HAP-1 (cell line): Measurements from ENCODE around the gene COMT.
"Not testable (repeated sequence)": the region's sequence is repeated elsewhere in the genome, so short reads cannot be mapped to it uniquely, and the experiment has no call there.

Source experiments
- DNase-seq, 2 experiments: peaks; one replicate each; pipeline ENCODE4 v3.0.0-alpha.2; 2016 to 2020; ENCODE audit warnings: low spot score in 2 of 2
- H3K27me3 ChIP-seq: fragments of 250-450 bp; sonication (Bioruptor Pico); 2 replicates; pipeline ENCODE4 v1.5.1; 2020; ENCODE audit warnings: low read depth, mild to moderate bottlenecking, moderate library complexity
- H3K36me3 ChIP-seq: fragments of 250-450 bp; sonication (Bioruptor Pico); replicated peaks from 2 replicates; pipeline ENCODE4 v1.5.1; 2020; ENCODE audit warnings: mild to moderate bottlenecking
- H3K4me1 ChIP-seq: fragments of 250-450 bp; sonication (Bioruptor Pico); 2 replicates; pipeline ENCODE4 v1.5.1; 2020; ENCODE audit warnings: mild to moderate bottlenecking
- H3K4me3 ChIP-seq: fragments of 250-450 bp; sonication (Bioruptor Pico); 2 replicates; pipeline ENCODE4 v1.5.1; 2020; ENCODE audit warnings: mild to moderate bottlenecking, moderate library complexity
- H3K9me3 ChIP-seq: fragments of 250-450 bp; sonication (Bioruptor Pico); 2 replicates; pipeline ENCODE4 v1.5.1; 2020; ENCODE audit warnings: mild to moderate bottlenecking, moderate library complexity
- in situ Hi-C: fragments of 300-500 bp; cut with MboI; formaldehyde crosslinking; loops from 3 replicates; pipeline ENCODE4 v1.14.3; 2020; ENCODE audit warnings: low sequenced_read_pairs, inconsistent platforms, mixed read lengths

COMT gene

GRCh38 chr22:19929586-19930550, 11.7 kb upstream of the COMT start:
- H3K27me3 ChIP-seq = no peaks in the 10 kb centered on the region
- H3K4me1 ChIP-seq = no peaks in the 10 kb centered on the region
- H3K4me3 ChIP-seq = no peak overlapping the region
- no peak for DNase-seq
- in situ Hi-C loops = no loop called here
- H3K9me3 ChIP-seq = no peaks in the 10 kb centered on the region
- H3K36me3 ChIP-seq = no peaks in the 10 kb centered on the region

- Histone ChIP-seq H3K36me3 (no peaks in the 10 kb centered on the region), H3K4me3 (no peak overlapping the region), H3K27me3 (no peaks in the 10 kb centered on the region), H3K4me1 (no peaks in the 10 kb centered on the region), H3K9me3 (peaks cover 6% of the 10 kb centered on the region; the same call in 1 of the 2 replicates)
- peak in 1 of 2 experiments; percentile 0 for DNase-seq
- in situ Hi-C loops = no loop called here
These were observed 10.8 kb upstream of the COMT start for GRCh38 chr22:19930551-19931486.

- H3K4me1 ChIP-seq = no peaks in the 10 kb centered on the region
- in situ Hi-C loops = no loop called here
These were observed 10.1 kb upstream of the COMT start for GRCh38 chr22:19931514-19931913.

GRCh38 chr22:19932367-19933206, 9.0 kb upstream of the COMT start:
- H3K27me3 ChIP-seq = no peaks in the 10 kb centered on the region
- no peaks in the 10 kb centered on the region for H3K36me3 ChIP-seq
- in situ Hi-C loops = no loop called here
- no peak overlapping the region for H3K4me3 ChIP-seq
- peaks cover 9% of the 10 kb centered on the region for H3K9me3 ChIP-seq
- DNase-seq = no peak
- no peaks in the 10 kb centered on the region for H3K4me1 ChIP-seq

More at GRCh38 chr22:19931514-19931913, 10.1 kb upstream of the COMT start:
- no peaks in the 10 kb centered on the region for H3K27me3 ChIP-seq
- H3K9me3 ChIP-seq = peaks cover 6% of the 10 kb centered on the region; the same call in 1 of the 2 replicates
- peak in 1 of 2 experiments; percentile 0 for DNase-seq
- H3K36me3 ChIP-seq = no peaks in the 10 kb centered on the region
- no peak overlapping the region for H3K4me3 ChIP-seq

- Histone ChIP-seq H3K9me3 (peaks cover 9% of the 10 kb centered on the region), H3K27me3 (no peaks in the 10 kb centered on the region), H3K36me3 (no peaks in the 10 kb centered on the region), H3K4me1 (no peaks in the 10 kb centered on the region), H3K4me3 (no peak overlapping the region)
- in situ Hi-C loops = no loop called here
- no peak for DNase-seq
These were observed 8.0 kb upstream of the COMT start for GRCh38 chr22:19933341-19934241.

- DNase-seq, H3K4me3 ChIP-seq, H3K4me1 ChIP-seq, H3K36me3 ChIP-seq, H3K9me3 ChIP-seq, H3K27me3 ChIP-seq, in situ Hi-C loops: not testable (repeated sequence)
These were observed 6.4 kb upstream of the COMT start for GRCh38 chr22:19935123-19935718.

- no peaks in the 10 kb centered on the region for H3K36me3 ChIP-seq
- H3K4me1 ChIP-seq = peaks cover 4% of the 10 kb centered on the region; the same call in 1 of the 2 replicates
- H3K27me3 ChIP-seq = no peaks in the 10 kb centered on the region
- H3K9me3 ChIP-seq = peaks cover 9% of the 10 kb centered on the region
- in situ Hi-C loops = no loop called here
- no peak overlapping the region for H3K4me3 ChIP-seq
- DNase-seq = peak in 1 of 2 experiments; percentile 2
These were observed 5.1 kb upstream of the COMT start for GRCh38 chr22:19936513-19936912.

- H3K4me3 ChIP-seq = no peak overlapping the region
- no peaks in the 10 kb centered on the region for H3K36me3 ChIP-seq
- no peaks in the 10 kb centered on the region for H3K27me3 ChIP-seq
- H3K9me3 ChIP-seq = peaks cover 9% of the 10 kb centered on the region
- DNase-seq = peak in 1 of 2 experiments; percentile 2
- in situ Hi-C loops = no loop called here
- H3K4me1 ChIP-seq = peaks cover 8% of the 10 kb centered on the region
These were observed 3.7 kb upstream of the COMT start for GRCh38 chr22:19937616-19938473.

- Histone ChIP-seq H3K4me1 (peaks cover 20% of the 10 kb centered on the region), H3K9me3 (peaks cover 4% of the 10 kb centered on the region), H3K4me3 (peak overlapping the region; percentile 62), H3K27me3 (no peaks in the 10 kb centered on the region), H3K36me3 (no peaks in the 10 kb centered on the region)
- DNase-seq = no peak
- in situ Hi-C loops = no loop called here
These were observed 822 bp upstream of the COMT start for GRCh38 chr22:19940536-19941364.

- H3K4me3 ChIP-seq = peak overlapping the region; percentile 62
- H3K4me1 ChIP-seq = peaks cover 22% of the 10 kb centered on the region
- in situ Hi-C loops = no loop called here
- peak; percentile 26 to 50 for DNase-seq
- no peaks in the 10 kb centered on the region for H3K27me3 ChIP-seq
- no peaks in the 10 kb centered on the region for H3K9me3 ChIP-seq
- no peaks in the 10 kb centered on the region for H3K36me3 ChIP-seq
These were observed 847 bp downstream of the COMT start for GRCh38 chr22:19942157-19943081.
